Fibroblast of villous mesenchyme (primary cell): ENCODE data around the gene SNX9. TPM values are rescaled to one million over a fixed set of nuclear protein-coding genes. Genes with fewer than 3 reads are reported as not detected.

Experiments used
- DNase-seq: peaks from one replicate; pipeline ENCODE4 v3.0.0-alpha.2; 2010; ENCODE audit warnings: low read depth
- H3K4me3 ChIP-seq: 2 replicates; pipeline ENCODE4 v1.5.1; 2011; ENCODE audit warnings: low read depth, mild to moderate bottlenecking, low read length
- total RNA-seq: library from RNA; depleted of rRNA; stranded (reverse); fragments of >200 nt; gene quantifications from 2 replicates; pipeline ENCODE4 v1.2.3, GENCODE V29; 2012
- TF ChIP-seq, protein P1 (sequence below): IDR thresholded peaks from 2 replicates; pipeline ENCODE4 v1.5.1; 2012; ENCODE audit warnings: low read depth, mild to moderate bottlenecking, low read length; ENCODE audit not compliant: insufficient read depth

Gene SNX9
- total RNA-seq, 1 donor = 37.6 TPM

DNA sequence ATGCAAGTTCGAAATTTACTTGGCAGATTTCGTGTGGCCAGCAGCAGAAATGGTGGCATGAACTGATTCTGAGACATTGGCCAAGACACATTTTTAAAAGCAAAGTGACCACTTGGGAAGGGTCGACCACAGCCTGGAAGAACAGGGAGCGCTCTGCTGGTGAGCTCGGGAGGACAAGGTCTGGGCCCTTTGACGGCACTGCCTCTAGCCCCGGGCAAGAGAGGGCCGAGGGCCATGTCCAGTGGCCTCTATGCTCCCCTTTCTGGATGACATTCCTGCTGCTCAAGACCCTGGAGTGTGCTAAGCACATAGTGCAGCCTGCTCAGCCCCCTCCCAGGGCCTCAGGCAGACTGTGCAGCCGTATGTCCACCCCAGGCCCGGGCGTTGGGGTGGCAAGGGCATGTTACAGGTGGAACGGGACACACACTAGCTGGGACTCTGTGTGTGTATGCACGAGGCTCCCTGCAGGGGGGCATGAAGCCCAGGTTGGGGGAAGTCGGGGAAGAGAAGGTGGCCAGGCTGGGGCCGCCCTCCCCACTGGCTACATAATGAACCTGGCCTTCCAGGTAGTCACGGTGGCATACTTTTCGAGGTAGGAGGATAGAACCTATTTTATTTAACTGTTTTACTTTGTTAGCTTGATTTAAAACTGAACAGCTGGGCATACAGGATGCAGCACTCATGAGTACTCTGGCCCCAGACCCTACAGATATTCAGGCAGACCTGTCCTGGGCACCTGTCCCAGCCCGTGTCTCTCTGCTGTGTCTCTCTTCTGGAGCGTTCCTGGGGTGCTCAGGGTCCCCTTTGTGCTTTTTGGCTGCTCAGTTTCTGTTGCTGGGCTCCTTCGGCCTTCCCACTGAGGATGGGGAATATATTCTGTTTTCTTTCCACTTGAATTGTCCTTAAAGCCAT lies 165.0 kb downstream of the SNX9 start:
- no peak overlapping the region for H3K4me3 ChIP-seq
- TF ChIP-seq, protein P1, sequence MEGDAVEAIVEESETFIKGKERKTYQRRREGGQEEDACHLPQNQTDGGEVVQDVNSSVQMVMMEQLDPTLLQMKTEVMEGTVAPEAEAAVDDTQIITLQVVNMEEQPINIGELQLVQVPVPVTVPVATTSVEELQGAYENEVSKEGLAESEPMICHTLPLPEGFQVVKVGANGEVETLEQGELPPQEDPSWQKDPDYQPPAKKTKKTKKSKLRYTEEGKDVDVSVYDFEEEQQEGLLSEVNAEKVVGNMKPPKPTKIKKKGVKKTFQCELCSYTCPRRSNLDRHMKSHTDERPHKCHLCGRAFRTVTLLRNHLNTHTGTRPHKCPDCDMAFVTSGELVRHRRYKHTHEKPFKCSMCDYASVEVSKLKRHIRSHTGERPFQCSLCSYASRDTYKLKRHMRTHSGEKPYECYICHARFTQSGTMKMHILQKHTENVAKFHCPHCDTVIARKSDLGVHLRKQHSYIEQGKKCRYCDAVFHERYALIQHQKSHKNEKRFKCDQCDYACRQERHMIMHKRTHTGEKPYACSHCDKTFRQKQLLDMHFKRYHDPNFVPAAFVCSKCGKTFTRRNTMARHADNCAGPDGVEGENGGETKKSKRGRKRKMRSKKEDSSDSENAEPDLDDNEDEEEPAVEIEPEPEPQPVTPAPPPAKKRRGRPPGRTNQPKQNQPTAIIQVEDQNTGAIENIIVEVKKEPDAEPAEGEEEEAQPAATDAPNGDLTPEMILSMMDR = no peak

DNA sequence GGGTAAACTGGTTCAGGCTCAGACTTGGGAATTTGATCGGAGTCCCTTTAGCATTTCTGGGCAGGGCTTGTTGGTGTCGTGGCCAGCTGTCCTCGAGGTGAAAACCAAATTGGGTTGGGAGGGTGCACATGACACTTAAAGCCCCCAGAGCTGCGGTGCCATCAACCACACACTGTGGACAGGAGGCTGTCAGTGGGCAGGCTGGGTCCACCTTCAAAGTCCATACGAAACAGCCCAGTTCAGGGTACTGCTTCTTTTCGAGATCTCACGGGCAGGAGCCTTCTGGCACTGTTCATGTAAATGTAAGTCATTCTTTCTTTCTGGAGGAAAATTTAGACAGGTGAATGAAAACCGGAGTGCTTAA lies 165.6 kb downstream of the SNX9 start:
- no peak for DNase-seq
- TF ChIP-seq, protein P1 = no peak
- H3K4me3 ChIP-seq = no peak overlapping the region

More for the DNA sequence above, 165.0 kb downstream of the SNX9 start:
- DNase-seq = no peak

DNA sequence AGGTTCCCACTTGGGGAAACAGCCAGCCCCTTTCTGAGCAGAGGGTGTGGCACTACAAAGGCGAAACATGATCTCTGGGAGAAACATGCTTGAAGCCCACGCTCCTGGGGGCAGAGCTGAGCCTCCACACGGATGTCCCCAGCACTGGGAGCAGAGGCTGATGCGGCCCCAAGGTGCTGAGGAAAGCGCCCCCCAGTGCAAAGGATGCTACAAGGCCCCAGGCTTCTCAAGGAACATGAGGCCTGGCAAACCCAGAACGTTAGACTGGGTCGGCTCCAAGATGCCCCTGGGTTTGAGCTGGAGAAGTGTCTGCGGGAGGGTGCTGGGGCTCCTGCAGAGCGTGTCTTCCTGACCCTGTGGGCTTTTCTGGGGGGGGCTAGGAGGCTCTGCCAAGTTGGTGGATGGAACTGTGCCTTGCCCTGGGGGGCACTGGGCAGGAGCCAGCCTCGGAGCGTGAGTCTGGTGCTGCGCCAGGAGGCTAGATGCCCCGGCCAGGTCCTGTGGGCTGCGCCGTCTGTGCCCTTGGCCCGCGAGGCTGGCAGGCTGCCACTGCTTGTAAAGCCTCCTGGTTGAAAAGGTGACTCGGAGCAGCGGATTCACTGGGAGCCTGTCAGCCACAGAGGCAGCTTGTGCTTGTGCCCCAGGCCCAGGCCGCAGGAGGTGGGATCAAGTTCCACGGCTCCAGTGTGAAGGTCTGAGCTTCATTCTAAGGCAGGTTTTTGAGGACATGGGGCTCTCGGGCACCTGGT lies 166.7 kb downstream of the SNX9 start:
- TF ChIP-seq, protein P1 = no peak
- DNase-seq = peak; percentile 32
- H3K4me3 ChIP-seq = no peak overlapping the region

DNA sequence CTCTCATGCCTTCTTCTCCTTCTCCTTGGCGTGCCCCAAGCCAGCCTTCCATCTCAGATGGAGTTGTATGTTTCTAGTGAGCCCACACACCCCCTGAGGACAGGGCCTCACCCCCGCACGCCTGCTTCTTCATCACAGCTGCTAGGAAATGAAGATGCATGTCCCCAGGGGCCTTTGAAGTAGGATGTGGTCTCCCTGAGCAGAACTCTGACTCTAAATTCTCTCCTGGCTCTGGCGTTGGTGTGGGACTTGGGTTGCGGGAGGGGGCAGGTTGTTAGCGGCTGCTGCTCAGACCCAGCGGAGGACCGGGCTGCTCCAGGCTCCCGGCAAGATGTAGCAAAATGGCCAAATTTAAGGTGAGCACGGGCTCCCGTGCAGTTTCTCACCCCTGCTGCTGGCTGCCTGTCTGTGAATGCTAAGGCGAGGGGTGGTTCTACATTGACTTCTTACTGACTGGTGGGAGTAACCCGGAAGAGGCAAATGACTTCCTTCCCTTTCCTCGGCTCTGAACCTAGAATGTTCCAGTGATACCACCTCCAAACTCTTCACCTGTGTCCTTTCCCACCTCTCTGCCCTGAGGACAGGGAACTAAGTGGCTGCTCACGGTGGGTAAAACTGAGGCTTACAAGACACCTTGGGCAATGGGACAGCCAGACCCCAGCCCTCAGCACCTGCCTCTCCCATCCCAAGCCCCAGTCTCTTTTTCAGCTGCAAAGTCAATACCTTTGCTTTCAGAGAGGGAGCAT lies 167.4 kb downstream of the SNX9 start:
- TF ChIP-seq, protein P1 = no peak
- no peak overlapping the region for H3K4me3 ChIP-seq
- DNase-seq = no peak

DNA sequence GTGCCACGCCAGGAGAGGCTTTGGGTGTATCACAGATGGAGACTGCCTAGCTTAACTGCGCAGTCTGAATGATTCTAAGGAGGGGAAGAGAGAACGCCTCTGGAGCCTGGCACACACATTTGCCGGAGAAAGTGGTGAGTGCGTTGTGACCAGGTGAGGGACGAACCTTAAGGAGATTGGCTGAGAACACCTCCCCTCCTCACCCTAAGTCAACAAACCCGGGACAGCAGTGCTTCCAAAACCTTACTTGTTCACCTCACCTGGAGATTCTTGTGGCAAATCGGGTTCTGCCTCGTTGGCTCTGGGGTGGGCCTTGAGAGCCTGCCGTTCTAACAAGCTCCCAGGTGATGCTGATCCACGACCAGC lies 168.0 kb downstream of the SNX9 start:
- TF ChIP-seq, protein P1 = no peak
- no peak for DNase-seq
- H3K4me3 ChIP-seq = no peak overlapping the region

DNA sequence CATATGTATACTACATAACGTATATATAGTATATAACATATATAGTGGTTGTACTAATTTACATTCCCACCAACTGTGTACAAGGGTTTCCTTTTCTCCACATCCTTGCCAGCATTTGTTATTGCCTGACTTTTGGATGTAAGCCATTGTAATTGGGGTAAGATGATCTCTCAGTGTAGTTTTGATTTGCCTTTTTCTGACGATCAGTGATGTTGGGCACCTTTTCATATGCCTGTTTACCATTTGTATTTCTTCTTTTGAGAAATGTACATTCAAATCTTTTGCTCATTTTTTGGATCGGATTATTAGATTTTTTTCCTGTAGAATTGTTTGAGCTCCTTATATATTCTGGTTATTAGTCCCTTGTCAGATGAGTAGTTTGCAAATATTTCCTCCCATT lies 170.0 kb downstream of the SNX9 start:
- no peak overlapping the region for H3K4me3 ChIP-seq
- no peak for DNase-seq
- TF ChIP-seq, protein P1 = no peak
